ENCODE data around the gene TMEM201.

Gene TMEM201

DNA sequence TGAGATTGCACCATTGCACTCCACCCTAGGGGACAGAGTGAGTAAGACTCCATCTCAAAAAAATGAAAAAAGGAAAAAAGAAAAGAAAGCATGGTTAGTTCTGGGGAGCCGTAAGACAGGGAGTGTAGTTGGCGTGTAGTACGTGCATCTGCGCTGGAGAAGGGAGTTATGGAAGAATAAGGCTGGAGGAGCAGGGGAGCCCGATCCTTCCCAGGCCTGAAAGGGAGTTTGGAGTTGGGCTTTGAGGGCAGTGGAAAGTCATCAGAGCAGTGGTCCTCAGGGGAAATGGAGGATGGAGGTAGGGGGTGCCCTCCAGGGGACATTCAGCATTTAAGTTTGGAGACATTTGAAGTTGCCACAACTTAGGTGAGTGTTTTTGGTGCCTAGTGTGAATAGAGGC is 11.3 kb upstream of the TMEM201 start:
- Histone ChIP-seq H3F3A (ENCODE audit: insufficient read depth, low read length) (0 out of 2 replicates have a peak, but pooled peaks cover 2% of the 10 kb centered on the region), H4K20me1 (ENCODE audit: insufficient read depth, low read length) (no peaks in the 10 kb centered on the region), H3K4me3 (ENCODE audit: low read length) (no peak overlapping the region), H3K79me2 (ENCODE audit: low read length) (no peaks in the 10 kb centered on the region), H3K27ac (ENCODE audit: low read length) (no peak overlapping the region), H3K27me3 (replicated peaks; ENCODE audit: insufficient read depth, low read length) (no peaks in the 10 kb centered on the region), H3K9ac (ENCODE audit: low read length) (no peak overlapping the region), H3K4me2 (ENCODE audit: low read depth, low read length) (no peak overlapping the region), H3K4me1 (ENCODE audit: low read length) (no peaks in the 10 kb centered on the region), H2AFZ (ENCODE audit: low read length) (no peak overlapping the region), H3K9me2 (replicated peaks; ENCODE audit: insufficient read depth, low read length) (no peaks in the 10 kb centered on the region), H3K36me3 (replicated peaks; ENCODE audit: insufficient read depth, low read length) (no peaks in the 10 kb centered on the region), H3K9me3 (replicated peaks; ENCODE audit: insufficient read depth, low read length) (no peaks in the 10 kb centered on the region)
- no peak for DNase-seq
- TF ChIP-seq, protein P1, sequence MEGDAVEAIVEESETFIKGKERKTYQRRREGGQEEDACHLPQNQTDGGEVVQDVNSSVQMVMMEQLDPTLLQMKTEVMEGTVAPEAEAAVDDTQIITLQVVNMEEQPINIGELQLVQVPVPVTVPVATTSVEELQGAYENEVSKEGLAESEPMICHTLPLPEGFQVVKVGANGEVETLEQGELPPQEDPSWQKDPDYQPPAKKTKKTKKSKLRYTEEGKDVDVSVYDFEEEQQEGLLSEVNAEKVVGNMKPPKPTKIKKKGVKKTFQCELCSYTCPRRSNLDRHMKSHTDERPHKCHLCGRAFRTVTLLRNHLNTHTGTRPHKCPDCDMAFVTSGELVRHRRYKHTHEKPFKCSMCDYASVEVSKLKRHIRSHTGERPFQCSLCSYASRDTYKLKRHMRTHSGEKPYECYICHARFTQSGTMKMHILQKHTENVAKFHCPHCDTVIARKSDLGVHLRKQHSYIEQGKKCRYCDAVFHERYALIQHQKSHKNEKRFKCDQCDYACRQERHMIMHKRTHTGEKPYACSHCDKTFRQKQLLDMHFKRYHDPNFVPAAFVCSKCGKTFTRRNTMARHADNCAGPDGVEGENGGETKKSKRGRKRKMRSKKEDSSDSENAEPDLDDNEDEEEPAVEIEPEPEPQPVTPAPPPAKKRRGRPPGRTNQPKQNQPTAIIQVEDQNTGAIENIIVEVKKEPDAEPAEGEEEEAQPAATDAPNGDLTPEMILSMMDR (IDR thresholded peaks at IDR 0.05; ENCODE audit: low read length), result no peak
- TF ChIP-seq EZH2phosphoT487 (IDR thresholded peaks at IDR 0.05; ENCODE audit: low read length), result no peak
- no peak for TF ChIP-seq EZH2 (optimal IDR thresholded peaks at IDR 0.05; ENCODE audit: low read depth, low read length)

DNA sequence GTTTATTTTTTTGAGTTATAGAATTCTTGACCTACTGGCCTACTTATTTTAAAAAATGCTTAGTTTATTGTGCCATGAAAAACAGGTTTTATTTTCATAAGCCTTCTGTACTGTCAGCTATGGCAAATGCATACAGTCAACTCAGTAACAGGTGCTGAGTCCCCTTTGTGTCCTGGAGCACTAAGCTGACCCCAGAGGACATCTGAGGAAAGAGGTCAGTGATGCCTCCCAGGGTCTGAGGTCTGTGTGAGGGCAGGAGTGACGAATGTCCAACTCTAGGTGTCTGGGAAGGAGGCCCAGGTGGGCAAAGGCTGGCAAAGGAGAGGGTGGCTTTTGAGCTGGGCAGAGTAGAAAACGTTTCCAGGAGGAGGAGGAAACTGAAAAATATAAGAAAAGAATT is 7.8 kb upstream of the TMEM201 start:
- no peaks in the 10 kb centered on the region for H3K79me2 ChIP-seq (ENCODE audit: low read length)
- H4K20me1 ChIP-seq (ENCODE audit: insufficient read depth, low read length), result no peaks in the 10 kb centered on the region
- H3K4me2 ChIP-seq (ENCODE audit: low read depth, low read length), result no peak overlapping the region
- TF ChIP-seq EZH2phosphoT487 (IDR thresholded peaks at IDR 0.05; ENCODE audit: low read length), result no peak
- TF ChIP-seq EZH2 (optimal IDR thresholded peaks at IDR 0.05; ENCODE audit: low read depth, low read length), result no peak
- TF ChIP-seq, protein P1 (IDR thresholded peaks at IDR 0.05; ENCODE audit: low read length), result no peak
- no peaks in the 10 kb centered on the region for H3K4me1 ChIP-seq (ENCODE audit: low read length)
- no peak for DNase-seq
- no peaks in the 10 kb centered on the region for H3K9me3 ChIP-seq (replicated peaks; ENCODE audit: insufficient read depth, low read length)
- H3F3A ChIP-seq (ENCODE audit: insufficient read depth, low read length), result 0 out of 2 replicates have a peak, but pooled peaks cover 2% of the 10 kb centered on the region
- no peak overlapping the region for H2AFZ ChIP-seq (ENCODE audit: low read length)
- H3K36me3 ChIP-seq (replicated peaks; ENCODE audit: insufficient read depth, low read length), result no peaks in the 10 kb centered on the region
- no peaks in the 10 kb centered on the region for H3K9me2 ChIP-seq (replicated peaks; ENCODE audit: insufficient read depth, low read length)
- no peaks in the 10 kb centered on the region for H3K27me3 ChIP-seq (replicated peaks; ENCODE audit: insufficient read depth, low read length)
- H3K4me3 ChIP-seq (ENCODE audit: low read length), result no peak overlapping the region
- no peak overlapping the region for H3K9ac ChIP-seq (ENCODE audit: low read length)
- H3K27ac ChIP-seq (ENCODE audit: low read length), result no peak overlapping the region

DNA sequence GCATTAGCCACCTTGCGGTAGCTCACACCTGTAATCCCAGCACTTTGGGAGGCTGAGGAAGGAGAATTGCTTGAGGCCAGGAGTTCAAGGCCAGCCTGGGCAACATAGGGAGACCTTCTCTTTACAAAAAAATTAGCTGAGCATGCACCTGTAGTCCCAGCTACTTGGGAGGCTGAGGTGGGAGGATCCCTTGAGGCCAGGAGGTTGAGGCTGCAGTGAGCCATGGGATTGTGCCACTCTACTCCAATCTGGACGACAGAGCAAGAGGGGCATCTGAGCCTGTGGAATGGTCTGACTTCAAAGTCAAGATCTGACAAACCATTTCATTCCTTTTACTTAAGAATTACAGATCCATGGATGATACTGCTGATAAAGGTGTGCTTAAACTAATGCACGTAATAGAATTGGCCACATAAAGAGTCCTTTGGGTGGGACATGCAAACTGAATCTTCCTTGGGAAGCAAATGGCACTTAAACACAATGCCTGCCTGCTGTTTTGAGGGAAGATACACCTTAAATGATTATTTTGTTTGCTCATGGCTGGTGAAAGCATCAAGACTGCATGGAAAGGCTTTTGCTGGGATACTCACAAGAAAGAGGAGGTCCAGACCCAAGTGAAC is 2.5 kb upstream of the TMEM201 start:
- no peak for DNase-seq
- Histone ChIP-seq H3K4me3 (ENCODE audit: low read length) (no peak overlapping the region), H3K4me1 (ENCODE audit: low read length) (peaks cover 6% of the 10 kb centered on the region; the same call in 1 of the 2 replicates), H2AFZ (ENCODE audit: low read length) (no peak overlapping the region), H3F3A (ENCODE audit: insufficient read depth, low read length) (no peaks in the 10 kb centered on the region; the same call in 1 of the 2 replicates), H3K27me3 (replicated peaks; ENCODE audit: insufficient read depth, low read length) (no peaks in the 10 kb centered on the region), H3K9me3 (replicated peaks; ENCODE audit: insufficient read depth, low read length) (no peaks in the 10 kb centered on the region), H4K20me1 (ENCODE audit: insufficient read depth, low read length) (peaks cover 7% of the 10 kb centered on the region; the same call in 1 of the 2 replicates), H3K4me2 (ENCODE audit: low read depth, low read length) (no peak overlapping the region), H3K36me3 (replicated peaks; ENCODE audit: insufficient read depth, low read length) (no peaks in the 10 kb centered on the region), H3K9me2 (replicated peaks; ENCODE audit: insufficient read depth, low read length) (no peaks in the 10 kb centered on the region), H3K9ac (ENCODE audit: low read length) (no peak overlapping the region), H3K27ac (ENCODE audit: low read length) (no peak overlapping the region), H3K79me2 (ENCODE audit: low read length) (peaks cover 23% of the 10 kb centered on the region)
- TF ChIP-seq EZH2 (optimal IDR thresholded peaks at IDR 0.05; ENCODE audit: low read depth, low read length) (no peak), EZH2phosphoT487 (IDR thresholded peaks at IDR 0.05; ENCODE audit: low read length) (no peak)
- TF ChIP-seq, protein P1 (IDR thresholded peaks at IDR 0.05; ENCODE audit: low read length), result no peak

Measured in MM.1S (cell line).